Measurements from ENCODE around the gene MBNL2.

Gene MBNL2

DNA sequence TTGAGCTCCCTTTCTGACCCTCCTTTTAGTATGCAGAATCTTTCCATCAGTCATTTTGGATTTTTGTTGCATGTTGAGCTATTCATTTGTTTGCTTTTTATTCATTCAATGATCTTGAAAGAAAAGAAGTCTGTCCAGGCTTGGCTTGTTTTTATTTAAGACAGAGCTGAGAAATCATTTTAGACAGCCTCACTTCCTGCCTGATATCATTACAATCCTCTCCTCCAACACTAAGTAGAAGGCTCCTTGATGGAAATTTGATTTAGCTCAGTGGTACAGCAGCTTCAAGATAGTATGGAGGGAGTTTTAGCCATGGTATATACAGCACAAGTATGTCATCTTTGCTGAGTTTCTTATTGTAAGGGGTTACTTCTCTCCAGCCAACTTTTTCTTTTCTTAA is 28.4 kb downstream of the MBNL2 start:
- no peak overlapping the region for H3K4me3 ChIP-seq (ENCODE audit: low read depth, low read length)
- H3K36me3 ChIP-seq (replicated peaks) = no peaks in the 10 kb centered on the region
- TF ChIP-seq, protein P1, sequence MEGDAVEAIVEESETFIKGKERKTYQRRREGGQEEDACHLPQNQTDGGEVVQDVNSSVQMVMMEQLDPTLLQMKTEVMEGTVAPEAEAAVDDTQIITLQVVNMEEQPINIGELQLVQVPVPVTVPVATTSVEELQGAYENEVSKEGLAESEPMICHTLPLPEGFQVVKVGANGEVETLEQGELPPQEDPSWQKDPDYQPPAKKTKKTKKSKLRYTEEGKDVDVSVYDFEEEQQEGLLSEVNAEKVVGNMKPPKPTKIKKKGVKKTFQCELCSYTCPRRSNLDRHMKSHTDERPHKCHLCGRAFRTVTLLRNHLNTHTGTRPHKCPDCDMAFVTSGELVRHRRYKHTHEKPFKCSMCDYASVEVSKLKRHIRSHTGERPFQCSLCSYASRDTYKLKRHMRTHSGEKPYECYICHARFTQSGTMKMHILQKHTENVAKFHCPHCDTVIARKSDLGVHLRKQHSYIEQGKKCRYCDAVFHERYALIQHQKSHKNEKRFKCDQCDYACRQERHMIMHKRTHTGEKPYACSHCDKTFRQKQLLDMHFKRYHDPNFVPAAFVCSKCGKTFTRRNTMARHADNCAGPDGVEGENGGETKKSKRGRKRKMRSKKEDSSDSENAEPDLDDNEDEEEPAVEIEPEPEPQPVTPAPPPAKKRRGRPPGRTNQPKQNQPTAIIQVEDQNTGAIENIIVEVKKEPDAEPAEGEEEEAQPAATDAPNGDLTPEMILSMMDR (IDR thresholded peaks at IDR 0.05; ENCODE audit: low read depth, low read length, missing control alignments) = no peak
- in situ Hi-C loops (cut with HindIII; ENCODE audit: low pct_ligation_motif_present, low sequenced_read_pairs) = no loop called here
- no peak for DNase-seq
- H3K27me3 ChIP-seq (replicated peaks) = no peaks in the 10 kb centered on the region
- peak overlapping the region; percentile 1 for H3K27ac ChIP-seq

GRCh38 chr13:97252735-97253134 is 30.6 kb downstream of the MBNL2 start:
- no peak for DNase-seq
- Histone ChIP-seq H3K4me3 (ENCODE audit: low read depth, low read length) (no peak overlapping the region), H3K27ac (no peak overlapping the region), H3K27me3 (replicated peaks) (no peaks in the 10 kb centered on the region), H3K36me3 (replicated peaks) (no peaks in the 10 kb centered on the region)
- in situ Hi-C loops (cut with HindIII; ENCODE audit: low pct_ligation_motif_present, low sequenced_read_pairs) = no loop called here
- TF ChIP-seq, protein P1 (IDR thresholded peaks at IDR 0.05; ENCODE audit: low read depth, low read length, missing control alignments) = no peak

- in situ Hi-C loops (cut with HindIII; ENCODE audit: low pct_ligation_motif_present, low sequenced_read_pairs) = no loop called here
- Histone ChIP-seq H3K36me3 (replicated peaks) (no peaks in the 10 kb centered on the region), H3K27ac (no peak overlapping the region), H3K4me3 (ENCODE audit: low read depth, low read length) (no peak overlapping the region), H3K27me3 (replicated peaks) (no peaks in the 10 kb centered on the region)
- TF ChIP-seq, protein P1 (IDR thresholded peaks at IDR 0.05; ENCODE audit: low read depth, low read length, missing control alignments) = no peak
- no peak for DNase-seq
Measured at GRCh38 chr13:97253581-97254293, 31.6 kb downstream of the MBNL2 start.

DNA sequence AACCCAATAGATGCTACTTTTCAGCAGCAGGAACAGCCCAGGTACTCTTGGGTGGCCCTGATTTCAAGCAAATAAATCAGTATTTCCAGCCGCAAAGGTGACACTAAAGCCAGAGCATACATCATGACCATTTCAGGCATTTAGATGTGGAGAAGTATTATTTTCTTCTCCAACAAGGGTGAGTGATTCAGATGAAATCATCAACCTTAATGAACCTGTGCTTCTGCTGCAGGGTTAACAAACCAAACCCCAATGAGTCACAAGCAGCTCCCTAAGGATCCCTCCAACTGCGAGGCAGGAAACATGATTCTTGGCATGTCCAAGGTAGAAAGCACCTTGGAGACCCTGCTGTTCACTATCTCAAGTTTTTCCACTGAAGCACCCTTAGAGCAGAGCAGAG is 32.7 kb downstream of the MBNL2 start:
- Histone ChIP-seq H3K27me3 (replicated peaks) (no peaks in the 10 kb centered on the region), H3K36me3 (replicated peaks) (no peaks in the 10 kb centered on the region), H3K27ac (peak overlapping the region; percentile 98), H3K4me3 (ENCODE audit: low read depth, low read length) (no peak overlapping the region)
- TF ChIP-seq, protein P1 (IDR thresholded peaks at IDR 0.05; ENCODE audit: low read depth, low read length, missing control alignments) = no peak
- in situ Hi-C loops (cut with HindIII; ENCODE audit: low pct_ligation_motif_present, low sequenced_read_pairs) = no loop called here
- DNase-seq = no peak

- peak overlapping the region; percentile 98 for H3K27ac ChIP-seq
- DNase-seq = no peak
- no peaks in the 10 kb centered on the region for H3K27me3 ChIP-seq (replicated peaks)
- no peaks in the 10 kb centered on the region for H3K36me3 ChIP-seq (replicated peaks)
- TF ChIP-seq, protein P1 (IDR thresholded peaks at IDR 0.05; ENCODE audit: low read depth, low read length, missing control alignments) = no peak
- in situ Hi-C loops (cut with HindIII; ENCODE audit: low pct_ligation_motif_present, low sequenced_read_pairs) = no loop called here
- no peak overlapping the region for H3K4me3 ChIP-seq (ENCODE audit: low read depth, low read length)
Measured at GRCh38 chr13:97255515-97256021, 33.4 kb downstream of the MBNL2 start.

All from brain microvascular endothelial cell (primary cell).